HUES48 (cell line): ENCODE results near the gene ONECUT3.
A peak's percentile ranks its signal among the peaks of the same experiment; 100 is the strongest.

Source experiments
- H3K27ac ChIP-seq: one replicate; pipeline ENCODE4 v1.7.0; 2013; ENCODE audit warnings: low read depth, low read length, inconsistent platforms
- H3K27me3 ChIP-seq: 2 replicates; pipeline ENCODE4 v1.6.1; 2013; ENCODE audit warnings: mild to moderate bottlenecking, low read length; ENCODE audit not compliant: control insufficient read depth, insufficient read depth
- H3K36me3 ChIP-seq: 2 replicates; pipeline ENCODE4 v1.6.1; 2013; ENCODE audit warnings: low read length; ENCODE audit not compliant: control insufficient read depth, insufficient read depth
- H3K4me1 ChIP-seq: 2 replicates; pipeline ENCODE4 v1.6.1; 2013; ENCODE audit warnings: mild to moderate bottlenecking, low read length; ENCODE audit not compliant: control insufficient read depth, insufficient read depth
- H3K4me3 ChIP-seq: 2 replicates; pipeline ENCODE4 v1.5.1; 2013; ENCODE audit warnings: mild to moderate bottlenecking, low read depth, low read length
- H3K9ac ChIP-seq: 2 replicates; pipeline ENCODE4 v1.6.1; 2013; ENCODE audit warnings: mild to moderate bottlenecking, low read depth, low read length, moderate library complexity
- H3K9me3 ChIP-seq: 2 replicates; pipeline ENCODE4 v1.6.1; 2013; ENCODE audit warnings: low read length; ENCODE audit not compliant: control insufficient read depth, insufficient read depth

ONECUT3 gene

GRCh38 chr19:1822210-1822609, 68.9 kb downstream of the ONECUT3 start:
- Histone ChIP-seq H3K4me1 (peaks cover 3% of the 10 kb centered on the region; the same call in 1 of the 2 replicates), H3K4me3 (no peak overlapping the region), H3K36me3 (peaks cover 71% of the 10 kb centered on the region), H3K9ac (no peak overlapping the region), H3K9me3 (no peaks in the 10 kb centered on the region), H3K27ac (no peak overlapping the region), H3K27me3 (no peaks in the 10 kb centered on the region)

- Histone ChIP-seq H3K27me3 (no peaks in the 10 kb centered on the region), H3K9ac (no peak overlapping the region), H3K27ac (no peak overlapping the region), H3K36me3 (peaks cover 65% of the 10 kb centered on the region), H3K9me3 (no peaks in the 10 kb centered on the region), H3K4me1 (peaks cover 3% of the 10 kb centered on the region; the same call in 1 of the 2 replicates), H3K4me3 (no peak overlapping the region)
These were observed 69.7 kb downstream of the ONECUT3 start for GRCh38 chr19:1823020-1823419.

GRCh38 chr19:1823539-1824251, 70.4 kb downstream of the ONECUT3 start:
- H3K9ac ChIP-seq = no peak overlapping the region
- no peaks in the 10 kb centered on the region for H3K9me3 ChIP-seq
- H3K27ac ChIP-seq = no peak overlapping the region
- peaks cover 3% of the 10 kb centered on the region; the same call in 1 of the 2 replicates for H3K4me1 ChIP-seq
- H3K27me3 ChIP-seq = no peaks in the 10 kb centered on the region
- H3K4me3 ChIP-seq = no peak overlapping the region
- H3K36me3 ChIP-seq = peaks cover 59% of the 10 kb centered on the region

GRCh38 chr19:1824252-1824622, 70.9 kb downstream of the ONECUT3 start:
- peaks cover 56% of the 10 kb centered on the region for H3K36me3 ChIP-seq
- no peak overlapping the region for H3K9ac ChIP-seq
- no peaks in the 10 kb centered on the region for H3K27me3 ChIP-seq
- H3K27ac ChIP-seq = no peak overlapping the region
- H3K4me1 ChIP-seq = peaks cover 3% of the 10 kb centered on the region; the same call in 1 of the 2 replicates
- no peak overlapping the region for H3K4me3 ChIP-seq
- no peaks in the 10 kb centered on the region for H3K9me3 ChIP-seq

- Histone ChIP-seq H3K9me3 (no peaks in the 10 kb centered on the region), H3K27ac (no peak overlapping the region), H3K36me3 (peaks cover 51% of the 10 kb centered on the region), H3K27me3 (no peaks in the 10 kb centered on the region), H3K9ac (no peak overlapping the region), H3K4me3 (no peak overlapping the region), H3K4me1 (peaks cover 3% of the 10 kb centered on the region; the same call in 1 of the 2 replicates)
These were observed 72.7 kb downstream of the ONECUT3 start for GRCh38 chr19:1825909-1826556.

GRCh38 chr19:1826557-1827521, 73.5 kb downstream of the ONECUT3 start:
- Histone ChIP-seq H3K36me3 (peaks cover 47% of the 10 kb centered on the region), H3K27ac (peak overlapping the region; percentile 81), H3K9me3 (no peaks in the 10 kb centered on the region), H3K27me3 (no peaks in the 10 kb centered on the region), H3K4me3 (no peak overlapping the region), H3K9ac (no peak overlapping the region), H3K4me1 (peaks cover 3% of the 10 kb centered on the region; the same call in 1 of the 2 replicates)

GRCh38 chr19:1827566-1828278, 74.4 kb downstream of the ONECUT3 start:
- Histone ChIP-seq H3K36me3 (peaks cover 38% of the 10 kb centered on the region), H3K27ac (no peak overlapping the region), H3K27me3 (no peaks in the 10 kb centered on the region), H3K4me3 (no peak overlapping the region), H3K9ac (no peak overlapping the region), H3K9me3 (no peaks in the 10 kb centered on the region), H3K4me1 (peaks cover 3% of the 10 kb centered on the region; the same call in 1 of the 2 replicates)

GRCh38 chr19:1828279-1829238, 75.3 kb downstream of the ONECUT3 start:
- peaks cover 30% of the 10 kb centered on the region for H3K36me3 ChIP-seq
- no peak overlapping the region for H3K27ac ChIP-seq
- H3K27me3 ChIP-seq = no peaks in the 10 kb centered on the region
- H3K4me3 ChIP-seq = no peak overlapping the region
- no peak overlapping the region for H3K9ac ChIP-seq
- H3K4me1 ChIP-seq = peaks cover 3% of the 10 kb centered on the region; the same call in 1 of the 2 replicates
- no peaks in the 10 kb centered on the region for H3K9me3 ChIP-seq

GRCh38 chr19:1829958-1830357, 76.7 kb downstream of the ONECUT3 start:
- Histone ChIP-seq H3K9me3 (no peaks in the 10 kb centered on the region), H3K4me3 (no peak overlapping the region), H3K4me1 (peaks cover 3% of the 10 kb centered on the region; the same call in 1 of the 2 replicates), H3K27me3 (no peaks in the 10 kb centered on the region), H3K27ac (no peak overlapping the region), H3K9ac (no peak overlapping the region), H3K36me3 (peaks cover 21% of the 10 kb centered on the region; the same call in 1 of the 2 replicates)
